H1 (cell line): ENCODE results near the gene NANOS2. TPM values are rescaled to one million over a fixed set of nuclear protein-coding genes. Genes with fewer than 3 reads are reported as not detected.

Source experiments
- CTCF ChIA-PET: fragments of 300-600 bp; sonication (Branson Sonifier 250); formaldehyde crosslinking; loops from one replicate; lab custom pipeline; 2021; ENCODE audit not compliant: partially characterized antibody; lab: Charles Lee
- POLR2A ChIA-PET: fragments of 300-600 bp; sonication (Branson Sonifier 250); formaldehyde crosslinking; loops from one replicate; lab custom pipeline; 2021; ENCODE audit warnings: inconsistent platforms; ENCODE audit not compliant: partially characterized antibody; lab: Charles Lee
- DNase-seq, 2 experiments: peaks; one replicate each; pipeline versions ENCODE4 v3.0.0 to v3.0.0-alpha.2; 2010 to 2022; ENCODE audit warnings: low spot score in 2 of 2, low read depth in 1 of 2, mixed read lengths in 1 of 2
- FAIRE-seq: peaks from 2 replicates; lab custom pipeline; 2011; peaks lifted over from hg19 to GRCh38; lab: Jason Lieb, UNC
- H2AFZ ChIP-seq: 2 replicates; pipeline ENCODE4 v1.8.1; 2012; ENCODE audit warnings: low read length, inconsistent platforms
- H2AK5ac ChIP-seq: 2 replicates; pipeline ENCODE4 v1.6.1; 2013; ENCODE audit warnings: low read depth, low read length
- H2BK120ac ChIP-seq: replicated peaks from 2 replicates; pipeline ENCODE3; 2013; ENCODE audit warnings: low read depth, low read length, inconsistent platforms
- H2BK12ac ChIP-seq: 2 replicates; pipeline ENCODE4 v1.6.1; 2013; ENCODE audit warnings: low read depth, low read length
- H2BK15ac ChIP-seq: 2 replicates; pipeline ENCODE4 v1.6.1; 2013; ENCODE audit warnings: low read length
- H2BK20ac ChIP-seq: 2 replicates; pipeline ENCODE4 v1.6.1; 2013; ENCODE audit warnings: low read length
- H2BK5ac ChIP-seq: 2 replicates; pipeline ENCODE4 v1.6.1; 2013; ENCODE audit warnings: low read depth, low read length
- H3K14ac ChIP-seq: 2 replicates; pipeline ENCODE4 v1.6.1; 2013; ENCODE audit warnings: inconsistent platforms; ENCODE audit not compliant: insufficient read length
- H3K18ac ChIP-seq: 2 replicates; pipeline ENCODE4 v1.6.1; 2013; ENCODE audit warnings: low read length; ENCODE audit errors: extremely low read depth
- H3K23ac ChIP-seq: 2 replicates; pipeline ENCODE4 v1.6.1; 2013; ENCODE audit warnings: inconsistent platforms; ENCODE audit not compliant: insufficient read length
- H3K23me2 ChIP-seq: 2 replicates; pipeline ENCODE4 v1.6.1; 2013; ENCODE audit warnings: low read depth, low read length
- H3K27ac ChIP-seq: 2 replicates; pipeline ENCODE4 v1.6.1; 2011; ENCODE audit warnings: low read depth, low read length, inconsistent platforms
- H3K27me3 ChIP-seq, 4 experiments: replicated peaks in 1 of 4; 1 replicate in 1 of 4; 2 replicates in 3 of 4; pipeline versions ENCODE4 v1.6.1 to v1.8.1; 2011 to 2013; ENCODE audit warnings: low read length in 3 of 4, mild to moderate bottlenecking in 3 of 4, inconsistent platforms in 2 of 4, mixed read lengths in 2 of 4, moderate library complexity in 1 of 4; ENCODE audit not compliant: control insufficient read depth in 3 of 4, insufficient read depth in 3 of 4; ENCODE audit errors: extremely low read depth in 1 of 4
- H3K36me3 ChIP-seq, 4 experiments: 2 replicates each; pipeline versions ENCODE4 v1.6.1 to v1.8.1; 2011 to 2013; ENCODE audit warnings: mild to moderate bottlenecking in 4 of 4, low read length in 3 of 4, moderate library complexity in 2 of 4, control low read depth in 1 of 4, inconsistent platforms in 1 of 4; ENCODE audit not compliant: insufficient read depth in 4 of 4, control insufficient read depth in 2 of 4
- H3K4ac ChIP-seq: replicated peaks from 2 replicates; pipeline ENCODE3; 2013; ENCODE audit warnings: low read length, low read depth, mixed read lengths, inconsistent platforms; ENCODE audit not compliant: insufficient read length
- H3K4me1 ChIP-seq, 4 experiments: replicated peaks in 1 of 4; 1 replicate in 1 of 4; 2 replicates in 3 of 4; pipeline versions ENCODE4 v1.6.1 to v1.8.1; 2011 to 2013; ENCODE audit warnings: low read length in 3 of 4, inconsistent platforms in 2 of 4, mixed read lengths in 1 of 4; ENCODE audit not compliant: insufficient read depth in 4 of 4, control insufficient read depth in 3 of 4
- H3K4me2 ChIP-seq, 2 experiments: 2 replicates each; pipeline versions ENCODE4 v1.6.1 to v1.8.1; 2011 to 2013; ENCODE audit warnings: low read depth in 2 of 2, low read length in 2 of 2, control low read depth in 1 of 2, inconsistent platforms in 1 of 2, mild to moderate bottlenecking in 1 of 2; ENCODE audit not compliant: insufficient read depth in 1 of 2
- H3K4me3 ChIP-seq, 4 experiments: fragments of 200-600, 300-600 bp in 1 of 4; sonication (generic), shearing (Covaris generic), sonication (Bioruptor Twin) in 1 of 4; 2 replicates each; pipeline versions ENCODE4 v1.5.1 to v1.8.1; 2011 to 2016; ENCODE audit warnings: low read length in 4 of 4, low read depth in 3 of 4, control low read depth in 2 of 4, inconsistent platforms in 2 of 4, mild to moderate bottlenecking in 2 of 4, mixed read lengths in 1 of 4, moderate library complexity in 1 of 4; ENCODE audit not compliant: insufficient read depth in 2 of 4; ENCODE audit errors: extremely low read depth in 1 of 4
- H3K56ac ChIP-seq: replicated peaks from 2 replicates; pipeline ENCODE3; 2013; ENCODE audit warnings: low read depth, mild to moderate bottlenecking, mixed read lengths, low read length, inconsistent platforms; ENCODE audit not compliant: insufficient read length
- H3K79me1 ChIP-seq: 2 replicates; pipeline ENCODE4 v1.6.1; 2013; ENCODE audit warnings: low read depth, low read length, control low read depth
- H3K79me2 ChIP-seq, 2 experiments: 2 replicates each; pipeline versions ENCODE4 v1.6.1 to v1.8.1; 2012 to 2013; ENCODE audit warnings: low read length in 2 of 2, mild to moderate bottlenecking in 2 of 2, inconsistent platforms in 1 of 2; ENCODE audit not compliant: insufficient read depth in 2 of 2, control insufficient read depth in 1 of 2
- H3K9ac ChIP-seq, 4 experiments: replicated peaks in 1 of 4; 1 replicate in 1 of 4; 2 replicates in 3 of 4; pipeline versions ENCODE4 v1.6.1 to v1.8.1; 2011 to 2013; ENCODE audit warnings: low read depth in 3 of 4, low read length in 3 of 4, control low read depth in 2 of 4, mild to moderate bottlenecking in 2 of 4, moderate library complexity in 2 of 4, inconsistent platforms in 1 of 4; ENCODE audit errors: extremely low read depth in 1 of 4
- H3K9me3 ChIP-seq, 2 experiments: 2 replicates each; pipeline versions ENCODE4 v1.6.1 to v1.8.1; 2012 to 2013; ENCODE audit warnings: mild to moderate bottlenecking in 2 of 2, moderate library complexity in 2 of 2, control low read depth in 1 of 2, inconsistent platforms in 1 of 2, low read depth in 1 of 2, low read length in 1 of 2, mixed read lengths in 1 of 2; ENCODE audit not compliant: insufficient read depth in 2 of 2
- H4K20me1 ChIP-seq, 2 experiments: replicated peaks in 1 of 2; 2 replicates each; pipeline versions ENCODE3 to v1.8.1; 2011 to 2013; ENCODE audit warnings: inconsistent platforms in 2 of 2, low read length in 2 of 2, mild to moderate bottlenecking in 1 of 2; ENCODE audit not compliant: insufficient read depth in 2 of 2, control insufficient read depth in 1 of 2
- H4K5ac ChIP-seq: 2 replicates; pipeline ENCODE4 v1.6.1; 2013; ENCODE audit warnings: low read length, low read depth, mixed read lengths, inconsistent platforms; ENCODE audit not compliant: insufficient read length
- H4K8ac ChIP-seq: 2 replicates; pipeline ENCODE4 v1.8.0; 2013; ENCODE audit warnings: mild to moderate bottlenecking, moderate library complexity, low read length, inconsistent platforms; ENCODE audit not compliant: insufficient read depth; ENCODE audit errors: extremely low read depth
- H4K91ac ChIP-seq: replicated peaks from 2 replicates; pipeline ENCODE3; 2013; ENCODE audit warnings: low read length, mixed read lengths, inconsistent platforms; ENCODE audit not compliant: insufficient read length
- CTBP2 ChIP-seq: IDR thresholded peaks from 2 replicates; pipeline ENCODE4 v1.7.0; 2011; ENCODE audit warnings: borderline replicate concordance, mild to moderate bottlenecking, moderate library complexity, mixed read lengths, low read length; ENCODE audit not compliant: insufficient read depth, insufficient read length
- EGR1 ChIP-seq: IDR thresholded peaks from 2 replicates; pipeline ENCODE4 v1.6.1; 2011; ENCODE audit warnings: low read depth, low read length, borderline replicate concordance
- HDAC2 ChIP-seq, 2 experiments: fragments of 300-600 bp in 1 of 2; sonication (generic) in 1 of 2; IDR thresholded peaks; 2 replicates each; pipeline ENCODE4 v1.6.1; 2011 to 2012; ENCODE audit warnings: low read depth in 2 of 2, low read length in 2 of 2, mild to moderate bottlenecking in 2 of 2, moderate library complexity in 2 of 2, borderline replicate concordance in 1 of 2, inconsistent platforms in 1 of 2
- NANOG ChIP-seq: IDR thresholded peaks from 2 replicates; pipeline ENCODE4 v1.6.1; 2011; ENCODE audit warnings: low read length, low read depth, mild to moderate bottlenecking, inconsistent platforms; ENCODE audit not compliant: insufficient read depth, poor library complexity, severe bottlenecking
- POLR2A ChIP-seq, 2 experiments: IDR thresholded peaks; 1 replicate in 1 of 2; 2 replicates in 1 of 2; pipeline ENCODE4 v1.6.1; 2011; ENCODE audit warnings: low read depth in 2 of 2, low read length in 2 of 2, mild to moderate bottlenecking in 2 of 2; ENCODE audit errors: control extremely low read depth in 1 of 2
- RAD21 ChIP-seq, 2 experiments: IDR thresholded peaks in 1 of 2; conservative IDR thresholded peaks in 1 of 2; 2 replicates each; pipeline ENCODE4 v1.6.1; 2011; ENCODE audit warnings: low read depth in 2 of 2, low read length in 2 of 2, improper control_type of control experiment in 1 of 2, inconsistent platforms in 1 of 2, mild to moderate bottlenecking in 1 of 2, moderate library complexity in 1 of 2
- SIN3A ChIP-seq, 2 experiments: IDR thresholded peaks in 1 of 2; conservative IDR thresholded peaks in 1 of 2; 2 replicates each; pipeline ENCODE4 v1.6.1; 2011 to 2012; ENCODE audit warnings: low read length in 2 of 2, improper control_type of control experiment in 1 of 2, low read depth in 1 of 2, mild to moderate bottlenecking in 1 of 2
- SUZ12 ChIP-seq: fragments of 200-600 bp; sonication (generic); IDR thresholded peaks from 2 replicates; pipeline ENCODE4 v1.6.1; 2012; ENCODE audit warnings: mild to moderate bottlenecking, inconsistent platforms, low read length, moderate library complexity, mixed read lengths
- WGBS, 2 experiments: shearing (Covaris generic) in 1 of 2; methylation state at CpG; one replicate each; pipeline versions ENCODE4 v1.1.6 to v1.1.7; 2013 to 2015; ENCODE audit warnings: low lambda C conversion rate in 2 of 2, mixed read lengths in 2 of 2, inconsistent platforms in 1 of 2, low coverage in 1 of 2, missing lambda C conversion rate in 1 of 2; ENCODE audit not compliant: insufficient replicate concordance in 2 of 2, insufficient coverage in 1 of 2, insufficient read length in 1 of 2; ENCODE audit errors: extremely low coverage in 1 of 2, missing lambda C conversion rate in 1 of 2; 5-methylcytosine and 5-hydroxymethylcytosine counted together
- polyA plus RNA-seq, 7 experiments: library from polyadenylated mRNA; depleted of rRNA in 3 of 7; stranded (reverse) in 5 of 7; unstranded in 2 of 7; fragments of >200 nt in 5 of 7; fragments of 200-250 nt in 2 of 7; gene quantifications; 1 replicate in 5 of 7; 2 replicates in 1 of 7; 4 replicates in 1 of 7; pipeline versions ENCODE4 v1.2.1 to v1.2.3, GENCODE V29; 2011 to 2013; ENCODE audit warnings: missing spikeins in 2 of 7, mixed read lengths in 2 of 7
- total RNA-seq: library from RNA; stranded (reverse); fragmentation: NEBNext Ultra II Directional; extraction: Animal tissue kit (Norgen Biotek cat#: 25700); gene quantifications from 2 replicates; pipeline ENCODE4 v1.2.1, GENCODE V29; 2021

Gene NANOS2
- total and polyA plus RNA-seq, 2 of the 8 experiments (the other 6 are each of a cell fraction or from before 2014, with no cell fraction given): 0.20 TPM; not detected in 1

DNA sequence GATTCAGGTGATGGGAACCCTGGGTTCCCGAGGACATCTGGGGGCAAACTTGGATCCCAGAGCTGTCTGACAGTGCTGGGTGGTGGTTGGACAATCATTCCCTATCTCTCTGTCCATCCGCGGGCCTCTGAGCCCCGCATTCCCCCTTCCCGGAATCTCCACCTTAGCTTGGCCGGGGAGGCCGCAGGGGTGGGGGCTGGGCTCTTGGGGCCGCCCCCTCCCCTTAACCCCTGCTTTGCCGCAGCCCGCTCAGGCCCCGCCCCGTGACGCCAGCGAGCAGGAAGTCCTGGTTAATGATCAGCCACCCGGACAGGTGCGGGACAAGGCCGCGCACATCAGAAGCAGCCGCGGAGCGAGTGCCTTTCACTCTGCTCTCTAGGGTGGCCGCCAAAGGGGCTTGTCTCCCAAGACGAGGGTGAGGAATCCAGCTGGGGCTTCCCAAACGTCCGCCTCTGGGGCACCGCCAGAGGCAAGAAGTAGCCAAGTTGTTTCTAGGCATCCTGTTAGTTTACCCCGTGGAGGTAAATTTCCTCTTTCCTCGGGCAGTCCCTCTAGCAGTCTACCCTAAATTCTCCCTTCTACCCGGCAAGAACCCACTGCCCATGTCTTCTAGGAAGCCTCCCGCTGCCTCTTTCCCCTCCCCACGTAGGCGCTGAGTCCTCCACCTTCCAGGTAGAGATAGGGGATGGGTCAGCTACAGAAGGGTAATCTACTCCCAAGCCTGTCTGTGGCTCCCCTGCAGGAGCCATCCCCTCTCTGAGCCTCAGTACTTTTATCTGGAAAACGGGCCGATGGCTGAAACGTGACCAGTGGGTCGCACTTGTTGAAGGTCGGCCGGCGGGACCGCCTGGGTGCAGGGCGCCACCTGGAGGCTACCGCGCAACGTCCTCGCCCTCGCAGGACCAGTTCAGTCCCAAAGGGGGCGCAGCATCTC, 31.7 kb downstream of the NANOS2 start:
- H3K9me3 ChIP-seq: no peaks in the 10 kb centered on the region
- ChIA-PET CTCF (interaction anchor here (0.8 to 10.7 kb wide), 20 partner anchors 9 to 203 kb away, joined by 3 to 208 read pairs (median 4); partner anchors contain the start of genes FOXA3, MYPOP and SYMPK), POLR2A (interaction anchor here (0.8 to 9.8 kb wide), 7 partner anchors 9 to 104 kb away, joined by 3 to 277 read pairs (median 4); partner anchors contain the start of genes FOXA3 and SYMPK)
- peak overlapping the region; percentile 19 to 59 (median 48) for H3K4me3 ChIP-seq
- peaks cover 3 to 14% of the 10 kb centered on the region in 2 experiments for H4K20me1 ChIP-seq
- peak overlapping the region; percentile 11 for H2BK120ac ChIP-seq
- peak overlapping the region; percentile 85; the same call in 1 of the 2 replicates for H2BK12ac ChIP-seq
- H4K8ac ChIP-seq: peak overlapping the region; percentile 7; the same call in 1 of the 2 replicates
- peak overlapping the region; percentile 25 for H4K5ac ChIP-seq
- FAIRE-seq: no peak
- H3K4ac ChIP-seq: peak overlapping the region; percentile 20
- peak in 1 of 2 experiments; percentile 98 for DNase-seq
- H3K4me2 ChIP-seq: peak overlapping the region; percentile 78 to 83
- peak overlapping the region; percentile 96 for H4K91ac ChIP-seq
- no peak overlapping the region for H2AFZ ChIP-seq
- 4% methylated on average over 39 of the region's 47 CpGs; no CpG with 5 or more reads in 1 of the 2 experiments for WGBS, 2 experiments
- H3K27me3 ChIP-seq: no peaks in the 10 kb centered on the region
- peak overlapping the region; percentile 41 for H3K27ac ChIP-seq
- H2BK20ac ChIP-seq: 0 out of 2 replicates have a peak overlapping the region, but pooled peaks have one; percentile 75
- H3K4me1 ChIP-seq: peaks cover 6 to 28% (median 18%) of the 10 kb centered on the region in 4 experiments
- H3K18ac ChIP-seq: peak overlapping the region; percentile 73
- no peaks in the 10 kb centered on the region; a peak in 1 of 4 replicates for H3K79me2 ChIP-seq
- peaks cover 0 to 7% (median 0%) of the 10 kb centered on the region in 4 experiments; a peak in 1 of 8 replicates for H3K36me3 ChIP-seq
- H2BK5ac ChIP-seq: peak overlapping the region; percentile 90; the same call in 1 of the 2 replicates
- no peak overlapping the region for H2AK5ac ChIP-seq
- H3K79me1 ChIP-seq: 0 out of 2 replicates have a peak, but pooled peaks cover 3% of the 10 kb centered on the region
- peaks cover 11% of the 10 kb centered on the region; the same call in 1 of the 2 replicates for H3K23me2 ChIP-seq
- H3K23ac ChIP-seq: no peak overlapping the region
- H3K14ac ChIP-seq: no peak overlapping the region
- peak overlapping the region; percentile 12; the same call in 1 of the 2 replicates for H2BK15ac ChIP-seq
- H3K56ac ChIP-seq: no peak overlapping the region
- H3K9ac ChIP-seq: peak overlapping the region in 1 of 4 experiments; percentile 20; a peak in 2 of 7 replicates
- TF ChIP-seq HDAC2 (IDR thresholded peaks at IDR 0.05; ENCODE audit: borderline replicate concordance in 1 of 2, low read depth in 2 of 2, low read length in 2 of 2) (peak; percentile 85 to 100; a peak in 3 of 4 replicates), RAD21 (IDR thresholded peaks at IDR 0.05 in 1 of 2, conservative IDR thresholded peaks at IDR 0.05 in 1 of 2; ENCODE audit: low read depth in 2 of 2, low read length in 2 of 2) (peak; percentile 81 to 86), EGR1 (0 out of 2 replicates have a peak, but pooled peaks have one; percentile 44), POLR2A (IDR thresholded peaks at IDR 0.05; ENCODE audit: control extremely low read depth in 1 of 2, low read depth in 2 of 2, low read length in 2 of 2) (peak; percentile 37 to 61), NANOG (peak; percentile 45), CTBP2 (no peak), SUZ12 (no peak), SIN3A (conservative IDR thresholded peaks at IDR 0.05 in 1 of 2, IDR thresholded peaks at IDR 0.05 in 1 of 2; ENCODE audit: low read depth in 1 of 2, low read length in 2 of 2) (peak; percentile 65 to 71; a peak in 1 of 4 replicates)
